ENCODE data around the gene CCDC178. TPM values are rescaled to one million over a fixed set of nuclear protein-coding genes. Genes with fewer than 3 reads are reported as not detected.

CCDC178 gene
- total and polyA plus RNA-seq, 2 of the 4 experiments (the other 2 are of a cell fraction): not detected

DNA sequence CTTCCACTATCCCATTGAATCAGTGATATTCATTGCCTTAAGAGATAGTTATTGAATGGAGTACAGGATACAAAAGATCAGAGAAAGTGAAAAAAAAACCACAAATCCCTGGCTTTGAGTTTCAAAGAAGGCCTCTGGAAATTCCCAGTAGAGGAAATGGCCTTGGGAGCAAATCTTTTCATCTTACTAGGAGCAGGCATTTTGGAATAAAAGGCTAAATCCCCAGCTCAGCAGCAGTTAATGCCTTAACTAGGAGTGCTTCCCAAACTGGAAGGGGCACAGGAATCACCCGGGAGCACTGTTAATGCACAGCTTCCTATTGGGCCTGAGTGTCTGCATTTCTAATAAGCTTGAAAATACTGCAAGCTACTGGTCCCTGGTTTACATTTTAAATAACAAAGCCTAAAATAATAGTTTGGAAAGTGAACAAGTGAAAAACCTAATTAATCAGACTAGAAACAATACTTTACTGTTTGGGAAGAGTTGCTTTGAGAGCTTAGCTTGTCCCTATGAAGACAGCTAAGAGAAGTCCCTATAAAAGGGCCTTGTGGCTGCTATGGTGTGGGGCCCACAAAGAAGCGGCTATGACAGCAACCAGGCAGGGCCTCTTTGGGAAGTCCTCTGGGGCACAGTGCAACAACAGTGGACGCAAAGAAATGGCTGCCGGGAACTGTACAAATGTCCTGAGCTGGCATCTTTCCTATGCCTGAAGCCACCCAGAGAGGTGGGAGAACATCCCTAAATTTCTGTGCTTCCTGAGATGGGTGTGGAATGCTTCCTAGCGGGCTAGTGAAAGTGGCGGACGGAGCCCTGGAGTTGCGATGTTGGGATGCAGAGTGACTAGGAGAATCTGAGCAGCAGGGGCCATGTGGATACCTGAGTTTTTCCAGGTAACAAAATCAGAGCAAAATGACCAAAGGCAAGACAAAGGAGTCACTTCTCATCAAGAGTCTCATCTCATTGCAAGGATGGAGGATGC, 550.6 kb downstream of the CCDC178 start:
- H2BK120ac ChIP-seq (ENCODE audit: low read depth, low read length): no peak overlapping the region
- H3K9me3 ChIP-seq (ENCODE audit: control insufficient read depth, insufficient read depth, low read length): no peaks in the 10 kb centered on the region
- no CpG with 5 or more reads among the region's 8 CpGs for WGBS, 2 experiments (ENCODE audit: extremely low coverage in 2 of 2, insufficient read length in 1 of 2)
- no peak overlapping the region for H3K9ac ChIP-seq (ENCODE audit: low read depth, low read length)
- in situ Hi-C loops (cut with MboI; ENCODE audit: low sequenced_read_pairs) (no loop called here), dilution Hi-C loops (cut with HindIII; ENCODE audit: low sequenced_read_pairs, unreplicated experiment) (no loop called here), intact Hi-C loops (cut with micrococcal nuclease) (no loop called here)
- CTCF ChIA-PET: no interaction called here
- no peak overlapping the region for H3K14ac ChIP-seq (replicated peaks; ENCODE audit: low read depth, low read length)
- H2BK5ac ChIP-seq (ENCODE audit: low read depth, low read length, poor library complexity, severe bottlenecking): no peak overlapping the region
- H2AFZ ChIP-seq (replicated peaks; ENCODE audit: low read length, poor library complexity): no peak overlapping the region
- H4K20me1 ChIP-seq (ENCODE audit: insufficient read depth, low read length): no peaks in the 10 kb centered on the region
- H3K36me3 ChIP-seq (ENCODE audit: control insufficient read depth, insufficient read depth, low read length): no peaks in the 10 kb centered on the region
- no peak overlapping the region for H2BK20ac ChIP-seq (ENCODE audit: low read depth, low read length)
- POLR2A ChIA-PET (ENCODE audit: unreplicated experiment): no interaction called here
- H3K9me1 ChIP-seq (ENCODE audit: insufficient read depth, low read length): no peaks in the 10 kb centered on the region
- DNase-seq (no peak), ATAC-seq (ENCODE audit: low read depth) (no peak)
- H4K8ac ChIP-seq (ENCODE audit: low read depth in 2 of 2, low read length in 2 of 2): no peak overlapping the region
- H3K4me1 ChIP-seq (ENCODE audit: control insufficient read depth, insufficient read depth, low read length): no peaks in the 10 kb centered on the region
- H2AK9ac ChIP-seq (replicated peaks; ENCODE audit: low read depth, low read length, poor library complexity): no peak overlapping the region
- H4K91ac ChIP-seq (ENCODE audit: insufficient read depth, low read depth, low read length): no peak overlapping the region
- BruUV-seq (replicated peaks): no TSS peak
- H3K27me3 ChIP-seq (ENCODE audit: control insufficient read depth, insufficient read depth, low read length): no peaks in the 10 kb centered on the region
- H3K23ac ChIP-seq (ENCODE audit: low read depth, low read length): no peak overlapping the region
- no peak overlapping the region for H3K18ac ChIP-seq (ENCODE audit: low read depth, low read length)
- TF ChIP-seq NFE2L2 (IDR thresholded peaks at IDR 0.05; ENCODE audit: low read depth, low read length) (no peak), RCOR1 (IDR thresholded peaks at IDR 0.05; ENCODE audit: insufficient replicate concordance, low read length) (no peak), CEBPB (IDR thresholded peaks at IDR 0.05; ENCODE audit: low read depth, low read length) (no peak), FOS (IDR thresholded peaks at IDR 0.05; ENCODE audit: low read depth, low read length) (no peak), SMC3 (IDR thresholded peaks at IDR 0.05; ENCODE audit: low read depth, low read length) (no peak), BHLHE40 (IDR thresholded peaks at IDR 0.05; ENCODE audit: low read depth, low read length) (no peak), MAFK (IDR thresholded peaks at IDR 0.05; ENCODE audit: low read depth, low read length) (no peak), CHD1 (IDR thresholded peaks at IDR 0.05; ENCODE audit: low read depth, low read length) (no peak)
- TF ChIP-seq, protein P1, sequence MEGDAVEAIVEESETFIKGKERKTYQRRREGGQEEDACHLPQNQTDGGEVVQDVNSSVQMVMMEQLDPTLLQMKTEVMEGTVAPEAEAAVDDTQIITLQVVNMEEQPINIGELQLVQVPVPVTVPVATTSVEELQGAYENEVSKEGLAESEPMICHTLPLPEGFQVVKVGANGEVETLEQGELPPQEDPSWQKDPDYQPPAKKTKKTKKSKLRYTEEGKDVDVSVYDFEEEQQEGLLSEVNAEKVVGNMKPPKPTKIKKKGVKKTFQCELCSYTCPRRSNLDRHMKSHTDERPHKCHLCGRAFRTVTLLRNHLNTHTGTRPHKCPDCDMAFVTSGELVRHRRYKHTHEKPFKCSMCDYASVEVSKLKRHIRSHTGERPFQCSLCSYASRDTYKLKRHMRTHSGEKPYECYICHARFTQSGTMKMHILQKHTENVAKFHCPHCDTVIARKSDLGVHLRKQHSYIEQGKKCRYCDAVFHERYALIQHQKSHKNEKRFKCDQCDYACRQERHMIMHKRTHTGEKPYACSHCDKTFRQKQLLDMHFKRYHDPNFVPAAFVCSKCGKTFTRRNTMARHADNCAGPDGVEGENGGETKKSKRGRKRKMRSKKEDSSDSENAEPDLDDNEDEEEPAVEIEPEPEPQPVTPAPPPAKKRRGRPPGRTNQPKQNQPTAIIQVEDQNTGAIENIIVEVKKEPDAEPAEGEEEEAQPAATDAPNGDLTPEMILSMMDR (conservative IDR thresholded peaks at IDR 0.05; ENCODE audit: low read depth, low read length): no peak
- no peak overlapping the region for H3K4ac ChIP-seq (ENCODE audit: low read depth, low read length)
- no peak overlapping the region for H3K27ac ChIP-seq (ENCODE audit: insufficient read depth, low read length)
- no peak overlapping the region for H3K56ac ChIP-seq (ENCODE audit: extremely low read depth, insufficient read depth, low read length)
- H2AK5ac ChIP-seq (ENCODE audit: low read depth, low read length): no peak overlapping the region
- H2BK15ac ChIP-seq (ENCODE audit: low read depth, low read length): no peak overlapping the region
- no peaks in the 10 kb centered on the region for H3K79me1 ChIP-seq (ENCODE audit: low read depth in 1 of 2, low read length in 2 of 2)
- H3K4me2 ChIP-seq (ENCODE audit: low read depth, low read length): no peak overlapping the region
- H3K4me3 ChIP-seq (ENCODE audit: insufficient read depth, low read depth, low read length): no peak overlapping the region
- H4K5ac ChIP-seq (ENCODE audit: low read depth, low read length): no peak overlapping the region
